ENCODE measurements around the gene ICAM3.
"Not testable (repeated sequence)": the region's sequence is repeated elsewhere in the genome, so short reads cannot be mapped to it uniquely, and the experiment has no call there.

Gene ICAM3

GRCh38 chr19:10346509-10346908 lies 7.1 kb upstream of the ICAM3 start:
- CTCF ChIA-PET: no interaction called here
- no peak for DNase-seq (ENCODE audit: extremely low spot score)

GRCh38 chr19:10344780-10345179 lies 5.4 kb upstream of the ICAM3 start:
- POLR2A ChIA-PET: no interaction called here
- TF ChIP-seq LEF1 (IDR thresholded peaks at IDR 0.05; ENCODE audit: borderline replicate concordance) (no peak), ELF4 (IDR thresholded peaks at IDR 0.05) (no peak), NFRKB (IDR thresholded peaks at IDR 0.05) (no peak), FOXA1 (IDR thresholded peaks at IDR 0.05) (no peak), HDGF (IDR thresholded peaks at IDR 0.05; ENCODE audit: borderline replicate concordance) (no peak), FOXK2 (IDR thresholded peaks at IDR 0.05) (no peak), ZNF384 (IDR thresholded peaks at IDR 0.05) (no peak), L3MBTL2 (conservative IDR thresholded peaks at IDR 0.05) (no peak), PKNOX1 (IDR thresholded peaks at IDR 0.05) (no peak), ARNT (IDR thresholded peaks at IDR 0.05) (no peak), FOXM1 (IDR thresholded peaks at IDR 0.05; ENCODE audit: borderline replicate concordance) (no peak), BHLHE40 (IDR thresholded peaks at IDR 0.05; ENCODE audit: borderline replicate concordance) (no peak), CTBP1 (IDR thresholded peaks at IDR 0.05; ENCODE audit: borderline replicate concordance) (no peak), SUZ12 (IDR thresholded peaks at IDR 0.05) (no peak), SP1 (IDR thresholded peaks at IDR 0.05) (no peak)
- no peak for DNase-seq (ENCODE audit: extremely low spot score)
- CTCF ChIA-PET: interaction anchor here (0.7 to 1.2 kb wide), 2 partner anchors 10 to 610 kb away, joined by 3 to 4 read pairs; no protein-coding TSS in a partner anchor

More at GRCh38 chr19:10346509-10346908, 7.1 kb upstream of the ICAM3 start:
- no peak for TF ChIP-seq FOXA1 (IDR thresholded peaks at IDR 0.05)
- TF ChIP-seq ELF4 (IDR thresholded peaks at IDR 0.05): no peak
- no peak for TF ChIP-seq BHLHE40 (IDR thresholded peaks at IDR 0.05; ENCODE audit: borderline replicate concordance)
- TF ChIP-seq PKNOX1 (IDR thresholded peaks at IDR 0.05): no peak
- TF ChIP-seq ARNT (IDR thresholded peaks at IDR 0.05): no peak
- no peak for TF ChIP-seq FOXM1 (IDR thresholded peaks at IDR 0.05; ENCODE audit: borderline replicate concordance)
- no peak for TF ChIP-seq SP1 (IDR thresholded peaks at IDR 0.05)
- POLR2A ChIA-PET: no interaction called here

GRCh38 chr19:10343495-10343894 lies 4.1 kb upstream of the ICAM3 start:
- ChIA-PET POLR2A (interaction anchor here (1.4 kb wide), 1 partner anchor 10 kb away, joined by 4 read pairs; the partner anchor contains the start of gene RAVER1), CTCF (interaction anchor here (0.7 kb wide), 1 partner anchor 45 kb away, joined by 4 read pairs; no protein-coding TSS in a partner anchor)
- TF ChIP-seq LEF1 (IDR thresholded peaks at IDR 0.05; ENCODE audit: borderline replicate concordance) (no peak), PKNOX1 (IDR thresholded peaks at IDR 0.05) (no peak), SP1 (IDR thresholded peaks at IDR 0.05) (no peak), SUZ12 (IDR thresholded peaks at IDR 0.05) (no peak), ELF4 (IDR thresholded peaks at IDR 0.05) (no peak), FOXK2 (IDR thresholded peaks at IDR 0.05) (no peak), L3MBTL2 (conservative IDR thresholded peaks at IDR 0.05) (no peak), HDGF (IDR thresholded peaks at IDR 0.05; ENCODE audit: borderline replicate concordance) (no peak), ZNF384 (IDR thresholded peaks at IDR 0.05) (no peak), ARNT (IDR thresholded peaks at IDR 0.05) (no peak), CTBP1 (IDR thresholded peaks at IDR 0.05; ENCODE audit: borderline replicate concordance) (no peak), TARDBP (IDR thresholded peaks at IDR 0.05) (no peak), FOXM1 (IDR thresholded peaks at IDR 0.05; ENCODE audit: borderline replicate concordance) (no peak), NFRKB (IDR thresholded peaks at IDR 0.05) (no peak), BHLHE40 (IDR thresholded peaks at IDR 0.05; ENCODE audit: borderline replicate concordance) (no peak), FOXA1 (IDR thresholded peaks at IDR 0.05) (no peak)
- DNase-seq (ENCODE audit: extremely low spot score): no peak

GRCh38 chr19:10339977-10340376 lies 553 bp upstream of the ICAM3 start:
- DNase-seq (ENCODE audit: extremely low spot score): no peak
- ChIA-PET CTCF (no interaction called here), POLR2A (interaction anchor here (1.5 kb wide), 1 partner anchor 40 kb away, joined by 3 read pairs; the partner anchor contains the start of gene TYK2)
- TF ChIP-seq LEF1 (IDR thresholded peaks at IDR 0.05; ENCODE audit: borderline replicate concordance) (no peak), TARDBP (IDR thresholded peaks at IDR 0.05) (no peak), BHLHE40 (IDR thresholded peaks at IDR 0.05; ENCODE audit: borderline replicate concordance) (no peak), L3MBTL2 (conservative IDR thresholded peaks at IDR 0.05) (no peak), ARNT (IDR thresholded peaks at IDR 0.05) (no peak)

GRCh38 chr19:10338940-10339339 lies 484 bp downstream of the ICAM3 start:
- TF ChIP-seq PKNOX1 (IDR thresholded peaks at IDR 0.05): no peak
- no peak for TF ChIP-seq FOXM1 (IDR thresholded peaks at IDR 0.05; ENCODE audit: borderline replicate concordance)
- TF ChIP-seq L3MBTL2 (conservative IDR thresholded peaks at IDR 0.05): no peak
- no peak for TF ChIP-seq SUZ12 (IDR thresholded peaks at IDR 0.05)
- no peak for TF ChIP-seq LEF1 (IDR thresholded peaks at IDR 0.05; ENCODE audit: borderline replicate concordance)
- TF ChIP-seq TARDBP (IDR thresholded peaks at IDR 0.05): no peak
- TF ChIP-seq CTBP1 (IDR thresholded peaks at IDR 0.05; ENCODE audit: borderline replicate concordance): no peak
- TF ChIP-seq SP1 (IDR thresholded peaks at IDR 0.05): no peak
- no peak for TF ChIP-seq BHLHE40 (IDR thresholded peaks at IDR 0.05; ENCODE audit: borderline replicate concordance)
- no peak for TF ChIP-seq NFRKB (IDR thresholded peaks at IDR 0.05)
- no peak for TF ChIP-seq ARNT (IDR thresholded peaks at IDR 0.05)
- TF ChIP-seq ZNF384 (IDR thresholded peaks at IDR 0.05): no peak
- TF ChIP-seq HDGF (IDR thresholded peaks at IDR 0.05; ENCODE audit: borderline replicate concordance): no peak
- TF ChIP-seq ELF4 (IDR thresholded peaks at IDR 0.05): no peak
- no peak for TF ChIP-seq FOXK2 (IDR thresholded peaks at IDR 0.05)
- no peak for TF ChIP-seq FOXA1 (IDR thresholded peaks at IDR 0.05)
- ChIA-PET CTCF (interaction anchor here (0.7 kb wide), 1 partner anchor 31 kb away, joined by 3 read pairs; no protein-coding TSS in a partner anchor), POLR2A (no interaction called here)
- no peak for DNase-seq (ENCODE audit: extremely low spot score)

- DNase-seq (ENCODE audit: extremely low spot score); CTCF ChIA-PET; POLR2A ChIA-PET: not testable (repeated sequence)
These were observed 2.7 kb downstream of the ICAM3 start for GRCh38 chr19:10336725-10337124.

All from HEK293T (cell line).